Adrenal gland (tissue), 5 donors: ENCODE results near the gene PIEZO2.

Source experiments
- CTCF ChIP-seq, 6 experiments: fragments of 450-650 bp in 4 of 6; fragments of 200-600 bp in 2 of 6; sonication (generic) in 1 of 6; IDR thresholded peaks; 1 replicate in 5 of 6; 2 replicates in 1 of 6; pipeline versions ENCODE4 v1.5.1 to v1.8.0; 2016 to 2021; ENCODE audit warnings: antibody characterized with exemption in 6 of 6, mild to moderate bottlenecking in 2 of 6, moderate library complexity in 1 of 6
- POLR2A ChIP-seq, 2 donors: fragments of 450-650 bp; IDR thresholded peaks; one replicate each; pipeline ENCODE4 v1.6.1; 2017; ENCODE audit warnings: antibody characterized with exemption in 2 of 2, mild to moderate bottlenecking in 2 of 2, moderate library complexity in 1 of 2
- donor health status: DM: no; HTN: no; CAD: no.

- TF ChIP-seq POLR2A (IDR thresholded peaks at IDR 0.05), result no peak
- TF ChIP-seq CTCF (IDR thresholded peaks at IDR 0.05), result no peak
Measured at GRCh38 chr18:10878703-10879102, 270.7 kb downstream of the PIEZO2 start.
